ENCODE data around the gene GJE1. TPM values are rescaled to one million over a fixed set of nuclear protein-coding genes. Genes with fewer than 3 reads are reported as not detected.

The GJE1 gene
- total and polyA plus RNA-seq, 10 of the 15 experiments (the other 5 are each of a cell fraction or from before 2014, with no cell fraction given), result not detected

GRCh38 chr6:142152746-142153145 is 20.0 kb downstream of the GJE1 start:
- BruUV-seq (replicated peaks), result no TSS peak
- Histone ChIP-seq H3K4me2 (ENCODE audit: control insufficient read depth, insufficient read depth) (no peak overlapping the region), H3K79me2 (ENCODE audit: control insufficient read depth, insufficient read depth, low read length) (peaks cover 66% of the 10 kb centered on the region), H3K4me1 (ENCODE audit: control insufficient read depth, insufficient read depth, low read length) (no peaks in the 10 kb centered on the region), H3K9me3 (replicated peaks; ENCODE audit: control insufficient read depth, insufficient read depth, low read length) (no peaks in the 10 kb centered on the region; the same call in 2 of the 3 replicates), H3K9ac (ENCODE audit: control insufficient read depth, insufficient read depth, low read length) (no peak overlapping the region), H3K4me3 (no peak overlapping the region), H4K20me1 (ENCODE audit: control insufficient read depth, insufficient read depth) (no peaks in the 10 kb centered on the region), H3K27ac (ENCODE audit: control insufficient read depth, insufficient read depth) (no peak overlapping the region), H3K36me3 (ENCODE audit: control insufficient read depth in 2 of 2, insufficient read depth in 2 of 2, low read length in 1 of 2) (peaks cover 0 to 6% of the 10 kb centered on the region in 2 experiments; a peak in 1 of 4 replicates), H3K27me3 (replicated peaks in 1 of 2; ENCODE audit: control insufficient read depth in 2 of 2, insufficient read depth in 2 of 2, low read length in 1 of 2) (no peaks in the 10 kb centered on the region), H2AFZ (ENCODE audit: control insufficient read depth, low read depth, low read length) (no peak overlapping the region)
- SMC1A ChIA-PET (ENCODE audit: uncharacterized antibody, unreplicated experiment), result no interaction called here
- POLR2A ChIA-PET, result no interaction called here
- TF ChIP-seq BMI1 (IDR thresholded peaks at IDR 0.05; ENCODE audit: borderline replicate concordance) (no peak), REST (IDR thresholded peaks at IDR 0.05; ENCODE audit: low read depth, low read length) (no peak), ZBTB40 (IDR thresholded peaks at IDR 0.05; ENCODE audit: borderline replicate concordance) (no peak), NR2C2 (IDR thresholded peaks at IDR 0.05; ENCODE audit: borderline replicate concordance, control insufficient read depth, insufficient read length, low read depth) (no peak), CBX3 (IDR thresholded peaks at IDR 0.05; ENCODE audit: borderline replicate concordance, low read depth) (no peak), ZNF207 (IDR thresholded peaks at IDR 0.05; ENCODE audit: borderline replicate concordance) (no peak)
- no peak for FAIRE-seq
- CTCF ChIA-PET, result interaction anchor here (0.7 to 1.7 kb wide), 2 partner anchors 12 to 55 kb away, joined by 7 to 10 read pairs; no protein-coding TSS in a partner anchor
- intact Hi-C loops (cut with micrococcal nuclease; ENCODE audit: unreplicated experiment), result no loop called here
- no peak for ATAC-seq
- in situ Hi-C loops (cut with MboI), result no loop called here
- DNase-seq (ENCODE audit: low read depth, low spot score), result no peak
- RAD21 ChIA-PET (ENCODE audit: unreplicated experiment), result no interaction called here
